Uterus (tissue), 4 donors: ENCODE measurements around the gene CLSTN1. TPM values are rescaled to one million over a fixed set of nuclear protein-coding genes. Genes with fewer than 3 reads are reported as not detected.

Source experiments
- DNase-seq, 2 donors: peaks; one replicate each; pipeline ENCODE4 v3.0.0-alpha.2; 2019 to 2020
- H3K27ac ChIP-seq, 2 donors: fragments of 200-600 bp; sonication (generic); 1 replicate in 1 of 2; 2 replicates in 1 of 2; pipeline ENCODE4 v1.5.1; 2016 to 2018
- H3K27me3 ChIP-seq, 2 donors: fragments of 200-600 bp; sonication (generic); one replicate each; pipeline ENCODE4 v1.5.1; 2018 to 2019; ENCODE audit warnings: control low read depth in 1 of 2
- H3K36me3 ChIP-seq, 2 donors: fragments of 200-600 bp; sonication (generic); one replicate each; pipeline ENCODE4 v1.5.1; 2019; ENCODE audit warnings: control low read depth in 1 of 2
- H3K4me1 ChIP-seq, 2 donors: fragments of 200-600 bp; sonication (generic); one replicate each; pipeline ENCODE4 v1.5.1; 2018 to 2019; ENCODE audit warnings: control low read depth in 1 of 2
- H3K4me3 ChIP-seq, 2 donors: fragments of 200-600 bp; sonication (generic); 1 replicate in 1 of 2; 2 replicates in 1 of 2; pipeline ENCODE4 v1.5.1; 2018 to 2019; ENCODE audit warnings: mild to moderate bottlenecking in 1 of 2
- H3K9me3 ChIP-seq, 2 donors: fragments of 200-600 bp; sonication (generic); one replicate each; pipeline ENCODE4 v1.5.1; 2019; ENCODE audit warnings: control low read depth in 1 of 2
- CTCF ChIP-seq, 4 experiments: fragments of 200-600 bp in 2 of 4; fragments of 450-650 bp in 2 of 4; sonication (generic) in 2 of 4; IDR thresholded peaks; one replicate each; pipeline ENCODE4 v1.5.1; 2016 to 2019; ENCODE audit warnings: antibody characterized with exemption in 4 of 4, mild to moderate bottlenecking in 2 of 4, moderate library complexity in 1 of 4
- POLR2A ChIP-seq, 2 donors: fragments of 450-650 bp; IDR thresholded peaks; one replicate each; pipeline ENCODE4 v1.6.1; 2016; ENCODE audit warnings: antibody characterized with exemption in 2 of 2, mild to moderate bottlenecking in 1 of 2, moderate library complexity in 1 of 2
- intact Hi-C: fragments of 100-400 bp; cut with DNase I; formaldehyde crosslinking; loops from one replicate; pipeline ENCODE4 v1.15.1; 2023; ENCODE audit warnings: low total_unique reads
- total RNA-seq, 4 donors: library from RNA; depleted of rRNA in 3 of 4; stranded (reverse); fragments of >200 nt in 3 of 4; gene quantifications; one replicate each; pipeline versions ENCODE4 v1.1.0 to v1.2.4, GENCODE V29; 2014 to 2023
- donor health status: DM: yes; HTN: yes; CAD: no.

The CLSTN1 gene
- total RNA-seq, result 100 to 1,000 TPM in 2 of 4 donors, 10 to 100 TPM in 2; 46.8 to 184 (median 94.0) TPM

DNA sequence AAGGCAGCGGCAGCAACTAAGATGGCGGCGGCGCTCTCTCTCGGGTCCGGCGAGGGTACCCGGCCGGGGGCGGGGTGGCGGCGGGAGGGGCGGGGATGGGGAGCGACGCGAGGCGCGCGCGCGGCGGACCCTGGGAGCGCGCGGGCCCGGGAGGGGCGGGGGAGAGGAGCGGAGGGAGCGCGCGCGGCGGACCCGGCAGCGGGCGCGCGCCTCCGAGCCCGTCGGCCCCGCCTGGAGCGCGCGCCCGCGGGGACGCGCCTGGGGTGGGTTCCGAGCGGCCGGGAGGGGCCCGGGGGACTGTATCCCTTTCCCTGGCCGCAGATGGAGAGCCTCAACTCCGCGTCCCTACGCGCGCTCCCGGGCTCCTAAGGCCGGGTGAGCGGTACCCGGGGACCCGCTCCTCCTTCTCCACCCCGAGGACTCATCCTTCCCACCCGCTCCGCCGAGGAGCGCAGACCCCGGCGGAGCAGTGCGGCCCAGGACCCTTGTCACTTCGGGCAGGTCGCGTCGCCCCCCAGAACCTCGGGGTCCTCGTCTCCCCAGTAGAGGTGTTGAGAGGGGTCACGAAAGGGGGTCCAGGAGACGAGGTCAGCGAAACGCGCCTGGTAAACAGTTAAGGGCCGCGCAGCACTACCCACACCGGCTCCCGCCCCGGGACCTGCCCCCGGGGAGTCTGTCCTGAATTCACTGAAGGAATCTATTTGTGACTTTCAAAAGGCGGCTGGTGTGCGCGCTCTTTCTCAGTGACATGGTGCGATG lies at the start of gene CLSTN1:
CLSTN1 (minus strand) TSS at position 23 of the 759 bp plus-strand sequence. CDS start 232 bp downstream, outside the sequence.
- Histone ChIP-seq H3K9me3 (no peaks in the 10 kb centered on the region), H3K27me3 (no peaks in the 10 kb centered on the region), H3K4me1 (peaks cover 8 to 10% of the 10 kb centered on the region in 2 donors), H3K36me3 (no peaks in the 10 kb centered on the region), H3K4me3 (peak within 1 kb of the TSS; percentile 64 to 94), H3K27ac (peak within 1 kb of the TSS; percentile 83 to 98)
- TF ChIP-seq POLR2A (IDR thresholded peaks at IDR 0.05) (peak in 1 of 2 donors; percentile 26), CTCF (IDR thresholded peaks at IDR 0.05) (no peak)
- peak; percentile 90 to 91 for DNase-seq
- intact Hi-C loops, result no loop called here

GRCh38 chr1:9873385-9873784 lies 49.6 kb upstream of the CLSTN1 start:
- Histone ChIP-seq H3K4me1 (no peaks in the 10 kb centered on the region), H3K27ac (no peak overlapping the region), H3K36me3 (no peaks in the 10 kb centered on the region), H3K4me3 (no peak overlapping the region), H3K9me3 (no peaks in the 10 kb centered on the region), H3K27me3 (no peaks in the 10 kb centered on the region)
- DNase-seq, result no peak
- no peak for TF ChIP-seq POLR2A (IDR thresholded peaks at IDR 0.05)
- no peak for TF ChIP-seq CTCF (IDR thresholded peaks at IDR 0.05)
- intact Hi-C loops, result no loop called here

GRCh38 chr1:9872430-9873165 lies 48.8 kb upstream of the CLSTN1 start:
- no peak for DNase-seq
- Histone ChIP-seq H3K27ac (no peak overlapping the region), H3K27me3 (no peaks in the 10 kb centered on the region), H3K4me1 (no peaks in the 10 kb centered on the region), H3K4me3 (no peak overlapping the region), H3K36me3 (no peaks in the 10 kb centered on the region), H3K9me3 (no peaks in the 10 kb centered on the region)
- intact Hi-C loops, result no loop called here
- TF ChIP-seq CTCF (IDR thresholded peaks at IDR 0.05) (no peak), POLR2A (IDR thresholded peaks at IDR 0.05) (no peak)

GRCh38 chr1:9871707-9872425 lies 48.1 kb upstream of the CLSTN1 start:
- TF ChIP-seq CTCF (IDR thresholded peaks at IDR 0.05) (no peak), POLR2A (IDR thresholded peaks at IDR 0.05) (no peak)
- intact Hi-C loops, result no loop called here
- H3K27ac ChIP-seq, result no peak overlapping the region
- no peak for DNase-seq
- peaks cover 0 to 3% of the 10 kb centered on the region in 2 donors for H3K4me1 ChIP-seq
- no peak overlapping the region for H3K4me3 ChIP-seq
- no peaks in the 10 kb centered on the region for H3K9me3 ChIP-seq
- no peaks in the 10 kb centered on the region for H3K36me3 ChIP-seq
- H3K27me3 ChIP-seq, result no peaks in the 10 kb centered on the region
